Measurements from ENCODE around the gene TUBD1.

- no peak for TF ChIP-seq EZH2 (IDR thresholded peaks at IDR 0.05; ENCODE audit: borderline replicate concordance, low read depth, low read length, severe bottlenecking)
- TF ChIP-seq, protein P1, sequence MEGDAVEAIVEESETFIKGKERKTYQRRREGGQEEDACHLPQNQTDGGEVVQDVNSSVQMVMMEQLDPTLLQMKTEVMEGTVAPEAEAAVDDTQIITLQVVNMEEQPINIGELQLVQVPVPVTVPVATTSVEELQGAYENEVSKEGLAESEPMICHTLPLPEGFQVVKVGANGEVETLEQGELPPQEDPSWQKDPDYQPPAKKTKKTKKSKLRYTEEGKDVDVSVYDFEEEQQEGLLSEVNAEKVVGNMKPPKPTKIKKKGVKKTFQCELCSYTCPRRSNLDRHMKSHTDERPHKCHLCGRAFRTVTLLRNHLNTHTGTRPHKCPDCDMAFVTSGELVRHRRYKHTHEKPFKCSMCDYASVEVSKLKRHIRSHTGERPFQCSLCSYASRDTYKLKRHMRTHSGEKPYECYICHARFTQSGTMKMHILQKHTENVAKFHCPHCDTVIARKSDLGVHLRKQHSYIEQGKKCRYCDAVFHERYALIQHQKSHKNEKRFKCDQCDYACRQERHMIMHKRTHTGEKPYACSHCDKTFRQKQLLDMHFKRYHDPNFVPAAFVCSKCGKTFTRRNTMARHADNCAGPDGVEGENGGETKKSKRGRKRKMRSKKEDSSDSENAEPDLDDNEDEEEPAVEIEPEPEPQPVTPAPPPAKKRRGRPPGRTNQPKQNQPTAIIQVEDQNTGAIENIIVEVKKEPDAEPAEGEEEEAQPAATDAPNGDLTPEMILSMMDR (IDR thresholded peaks at IDR 0.05; ENCODE audit: borderline replicate concordance, extremely low read depth, low read length, poor library complexity, severe bottlenecking), result no peak
Measured at GRCh38 chr17:59941131-59941530, 48.4 kb upstream of the TUBD1 start.
